WTC11 (cell line): ENCODE data around the gene GALNTL6. TPM values are rescaled to one million over a fixed set of nuclear protein-coding genes. Genes with fewer than 3 reads are reported as not detected.

Experiments
- ATAC-seq: fragments of 200-7000 bp; cut with Tn5 transposase; 2 replicates; pipeline ENCODE4 v1.10.0; 2021; ENCODE audit warnings: mild to moderate bottlenecking, moderate library complexity
- CTCF ChIA-PET: fragments of 300-600 bp; sonication (Branson Sonifier 250); formaldehyde crosslinking; loops from one replicate; lab custom pipeline; 2021; ENCODE audit warnings: antibody characterized with exemption; lab: Charles Lee
- POLR2A ChIA-PET: fragments of 350-600 bp; sonication (Branson Sonifier 250); formaldehyde crosslinking; loops from one replicate; lab custom pipeline; 2021; ENCODE audit warnings: antibody characterized with exemption; lab: Charles Lee
- DNase-seq: peaks from one replicate; pipeline ENCODE4 v3.0.0; 2021; ENCODE audit warnings: low spot score
- H3K27ac Mint-ChIP-seq: 2 replicates; pipeline ENCODE4 v1.8.0; 2021; ENCODE audit warnings: mixed read lengths
- H3K27me3 Mint-ChIP-seq: 2 replicates; pipeline ENCODE4 v1.8.0; 2021; ENCODE audit warnings: low read depth, mild to moderate bottlenecking, moderate library complexity, mixed read lengths
- H3K36me3 Mint-ChIP-seq: 2 replicates; pipeline ENCODE4 v1.8.0; 2021; ENCODE audit warnings: mixed read lengths
- H3K4me1 Mint-ChIP-seq: 2 replicates; pipeline ENCODE4 v1.8.0; 2022; ENCODE audit warnings: mixed read lengths
- H3K4me3 Mint-ChIP-seq: 2 replicates; pipeline ENCODE4 v1.8.0; 2021; ENCODE audit warnings: mild to moderate bottlenecking, moderate library complexity, mixed read lengths
- H3K9me3 Mint-ChIP-seq: 2 replicates; pipeline ENCODE4 v1.8.0; 2021; ENCODE audit warnings: mixed read lengths
- EMX1 ChIP-seq: fragments of 250-450 bp; sonication (Bioruptor Pico); IDR thresholded peaks from 2 replicates; pipeline ENCODE4 v1.8.0; 2021; ENCODE audit warnings: mild to moderate bottlenecking
- FOXJ3 ChIP-seq: sonication (generic); formaldehyde crosslinking; IDR thresholded peaks from 2 replicates; pipeline ENCODE4 v1.9.0; 2021; ENCODE audit warnings: missing genetic modification reagents, mild to moderate bottlenecking, borderline replicate concordance
- FOXK1 ChIP-seq: sonication (generic); formaldehyde crosslinking; IDR thresholded peaks from 2 replicates; pipeline ENCODE4 v1.8.0; 2022; ENCODE audit warnings: mild to moderate bottlenecking, moderate library complexity, missing genetic modification reagents
- GABPB1 ChIP-seq: sonication (generic); formaldehyde crosslinking; IDR thresholded peaks from 2 replicates; pipeline ENCODE4 v1.8.1; 2023; ENCODE audit warnings: mild to moderate bottlenecking, missing genetic modification reagents
- GTF2I ChIP-seq: fragments of 250-450 bp; sonication (Bioruptor Pico); conservative IDR thresholded peaks from 2 replicates; pipeline ENCODE4 v1.4.0; 2021; ENCODE audit warnings: mild to moderate bottlenecking
- IRF1 ChIP-seq: sonication (generic); formaldehyde crosslinking; IDR thresholded peaks from 2 replicates; pipeline ENCODE4 v1.8.0; 2023; ENCODE audit warnings: missing genetic modification reagents
- JUN ChIP-seq: sonication (generic); formaldehyde crosslinking; IDR thresholded peaks from 2 replicates; pipeline ENCODE4 v1.8.0; 2023; ENCODE audit warnings: mild to moderate bottlenecking, missing genetic modification reagents
- MXD4 ChIP-seq: fragments of 250-450 bp; sonication (Bioruptor Pico); IDR thresholded peaks from 2 replicates; pipeline ENCODE4 v1.8.0; 2021; ENCODE audit warnings: mild to moderate bottlenecking, moderate library complexity, borderline replicate concordance
- OVOL2 ChIP-seq: fragments of 250-450 bp; sonication (Bioruptor Pico); IDR thresholded peaks from 2 replicates; pipeline ENCODE4 v1.9.0; 2021; ENCODE audit warnings: mild to moderate bottlenecking, borderline replicate concordance
- SMAD4 ChIP-seq: sonication (generic); formaldehyde crosslinking; IDR thresholded peaks from 2 replicates; pipeline ENCODE4 v1.8.0; 2022; ENCODE audit warnings: mild to moderate bottlenecking, missing genetic modification reagents
- SOX15 ChIP-seq: fragments of 250-450 bp; sonication (Bioruptor Pico); IDR thresholded peaks from 2 replicates; pipeline ENCODE4 v1.9.0; 2021; ENCODE audit warnings: mild to moderate bottlenecking
- TEAD4 ChIP-seq: sonication (generic); formaldehyde crosslinking; IDR thresholded peaks from 2 replicates; pipeline ENCODE4 v1.8.0; 2022; ENCODE audit warnings: mild to moderate bottlenecking, missing genetic modification reagents
- TP53 ChIP-seq: sonication (generic); formaldehyde crosslinking; IDR thresholded peaks from 2 replicates; pipeline ENCODE4 v1.8.1; 2023; ENCODE audit warnings: mild to moderate bottlenecking, missing genetic modification reagents
- ZNF281 ChIP-seq: sonication (generic); formaldehyde crosslinking; IDR thresholded peaks from 2 replicates; pipeline ENCODE4 v1.8.0; 2023; ENCODE audit warnings: mild to moderate bottlenecking, missing genetic modification reagents
- ZNF317 ChIP-seq: sonication (generic); formaldehyde crosslinking; IDR thresholded peaks from 2 replicates; pipeline ENCODE4 v1.8.1; 2023; ENCODE audit warnings: low read depth, mild to moderate bottlenecking, moderate library complexity, missing genetic modification reagents, borderline replicate concordance
- ZNF396 ChIP-seq: fragments of 250-450 bp; sonication (Bioruptor Pico); IDR thresholded peaks from 2 replicates; pipeline ENCODE4 v1.8.0; 2021; ENCODE audit warnings: mild to moderate bottlenecking, moderate library complexity, borderline replicate concordance
- ZNF416 ChIP-seq: fragments of 250-450 bp; sonication (Bioruptor Pico); IDR thresholded peaks from 2 replicates; pipeline ENCODE4 v1.9.0; 2021; ENCODE audit warnings: mild to moderate bottlenecking, inconsistent platforms
- total RNA-seq: library from RNA; stranded (reverse); gene quantifications from 3 replicates; pipeline ENCODE4 v1.2.3, GENCODE V29; 2021
- TF ChIP-seq, protein P1 (sequence below): sonication (generic); formaldehyde crosslinking; IDR thresholded peaks from 2 replicates; pipeline ENCODE4 v1.8.1; 2023; ENCODE audit warnings: mild to moderate bottlenecking, moderate library complexity, missing genetic modification reagents
- TF ChIP-seq, protein P2 (sequence below): fragments of 250-450 bp; sonication (Bioruptor Pico); IDR thresholded peaks from 2 replicates; pipeline ENCODE4 v1.9.0; 2021; ENCODE audit warnings: mild to moderate bottlenecking, borderline replicate concordance
- TF ChIP-seq, protein P3 (sequence below): fragments of 250-450 bp; sonication (Bioruptor Pico); conservative IDR thresholded peaks from 2 replicates; pipeline ENCODE4 v1.9.0; 2021; ENCODE audit warnings: mild to moderate bottlenecking
- TF ChIP-seq, protein P4 (sequence below): fragments of 250-450 bp; sonication (Bioruptor Pico); IDR thresholded peaks from 2 replicates; pipeline ENCODE4 v1.8.0; 2021; ENCODE audit warnings: mild to moderate bottlenecking

Gene GALNTL6
- total RNA-seq, 1 experiment from 2014 or later = 0.24 TPM

DNA sequence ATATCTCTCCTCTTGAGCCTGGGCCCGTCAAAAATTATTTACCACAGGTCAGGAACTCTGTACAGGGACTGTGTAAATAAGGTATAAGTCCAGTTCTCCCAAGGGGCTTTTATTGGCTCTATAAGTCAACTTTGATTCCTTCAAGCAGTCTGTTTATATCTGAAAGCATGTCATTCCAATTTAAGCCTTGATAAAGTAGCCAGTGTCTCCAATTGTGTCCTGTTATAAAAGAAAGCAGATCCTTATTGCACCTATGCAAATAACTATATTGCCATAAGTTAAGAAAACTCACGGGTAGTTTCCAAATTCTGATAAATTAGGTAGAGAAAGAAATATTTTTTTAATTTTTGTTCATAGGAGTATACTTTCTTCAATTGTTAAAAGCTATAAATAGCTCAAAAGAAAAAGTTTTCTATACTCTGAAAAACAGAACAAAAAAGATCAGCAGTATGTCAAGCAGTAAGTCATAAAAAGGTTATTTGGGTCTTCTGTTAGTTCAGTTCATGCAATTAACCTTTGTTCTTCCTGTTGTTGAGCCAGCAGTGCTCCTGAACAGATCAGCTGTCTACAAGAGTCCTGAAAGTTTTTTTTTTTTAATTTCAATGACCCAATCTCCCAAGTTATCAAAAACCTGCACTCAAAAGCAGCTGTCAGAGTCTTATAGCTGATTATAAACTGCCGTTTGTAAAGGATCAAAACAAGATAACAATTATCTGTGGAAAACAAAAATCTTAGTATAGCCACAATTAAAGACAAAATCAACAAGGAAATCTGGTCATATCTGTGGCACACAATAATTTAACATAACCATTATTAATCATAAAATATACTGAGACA is 1177.0 kb downstream of the GALNTL6 start (continued):
- TF ChIP-seq FOXK1 (CRISPR knock-in tag) (no peak), GABPB1 (no peak), ZNF317 (CRISPR knock-in tag) (no peak), OVOL2 (CRISPR knock-in tag) (no peak), IRF1 (CRISPR knock-in tag) (no peak), ZNF281 (CRISPR knock-in tag) (no peak), SOX15 (CRISPR knock-in tag) (no peak), EMX1 (CRISPR knock-in tag) (no peak), TP53 (CRISPR knock-in tag) (no peak), FOXJ3 (CRISPR knock-in tag) (no peak)
- TF ChIP-seq, protein P1, sequence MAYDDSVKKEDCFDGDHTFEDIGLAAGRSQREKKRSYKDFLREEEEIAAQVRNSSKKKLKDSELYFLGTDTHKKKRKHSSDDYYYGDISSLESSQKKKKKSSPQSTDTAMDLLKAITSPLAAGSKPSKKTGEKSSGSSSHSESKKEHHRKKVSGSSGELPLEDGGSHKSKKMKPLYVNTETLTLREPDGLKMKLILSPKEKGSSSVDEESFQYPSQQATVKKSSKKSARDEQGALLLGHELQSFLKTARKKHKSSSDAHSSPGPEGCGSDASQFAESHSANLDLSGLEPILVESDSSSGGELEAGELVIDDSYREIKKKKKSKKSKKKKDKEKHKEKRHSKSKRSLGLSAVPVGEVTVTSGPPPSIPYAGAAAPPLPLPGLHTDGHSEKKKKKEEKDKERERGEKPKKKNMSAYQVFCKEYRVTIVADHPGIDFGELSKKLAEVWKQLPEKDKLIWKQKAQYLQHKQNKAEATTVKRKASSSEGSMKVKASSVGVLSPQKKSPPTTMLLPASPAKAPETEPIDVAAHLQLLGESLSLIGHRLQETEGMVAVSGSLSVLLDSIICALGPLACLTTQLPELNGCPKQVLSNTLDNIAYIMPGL (CRISPR knock-in tag) = no peak
- TF ChIP-seq, all 79 proteins: peak for 0

GRCh38 chr4:172992648-172993378 is 1179.6 kb downstream of the GALNTL6 start:
- POLR2A ChIA-PET = no interaction called here
- no peak for ATAC-seq
- TF ChIP-seq ZNF396 (CRISPR knock-in tag) (no peak), SMAD4 (CRISPR knock-in tag) (no peak), TEAD4 (no peak), OVOL2 (CRISPR knock-in tag) (no peak), ZNF416 (no peak), JUN (CRISPR knock-in tag) (no peak), FOXJ3 (CRISPR knock-in tag) (no peak), ZNF317 (CRISPR knock-in tag) (no peak), GTF2I (CRISPR knock-in tag) (no peak), MXD4 (no peak)
- TF ChIP-seq, protein P2, sequence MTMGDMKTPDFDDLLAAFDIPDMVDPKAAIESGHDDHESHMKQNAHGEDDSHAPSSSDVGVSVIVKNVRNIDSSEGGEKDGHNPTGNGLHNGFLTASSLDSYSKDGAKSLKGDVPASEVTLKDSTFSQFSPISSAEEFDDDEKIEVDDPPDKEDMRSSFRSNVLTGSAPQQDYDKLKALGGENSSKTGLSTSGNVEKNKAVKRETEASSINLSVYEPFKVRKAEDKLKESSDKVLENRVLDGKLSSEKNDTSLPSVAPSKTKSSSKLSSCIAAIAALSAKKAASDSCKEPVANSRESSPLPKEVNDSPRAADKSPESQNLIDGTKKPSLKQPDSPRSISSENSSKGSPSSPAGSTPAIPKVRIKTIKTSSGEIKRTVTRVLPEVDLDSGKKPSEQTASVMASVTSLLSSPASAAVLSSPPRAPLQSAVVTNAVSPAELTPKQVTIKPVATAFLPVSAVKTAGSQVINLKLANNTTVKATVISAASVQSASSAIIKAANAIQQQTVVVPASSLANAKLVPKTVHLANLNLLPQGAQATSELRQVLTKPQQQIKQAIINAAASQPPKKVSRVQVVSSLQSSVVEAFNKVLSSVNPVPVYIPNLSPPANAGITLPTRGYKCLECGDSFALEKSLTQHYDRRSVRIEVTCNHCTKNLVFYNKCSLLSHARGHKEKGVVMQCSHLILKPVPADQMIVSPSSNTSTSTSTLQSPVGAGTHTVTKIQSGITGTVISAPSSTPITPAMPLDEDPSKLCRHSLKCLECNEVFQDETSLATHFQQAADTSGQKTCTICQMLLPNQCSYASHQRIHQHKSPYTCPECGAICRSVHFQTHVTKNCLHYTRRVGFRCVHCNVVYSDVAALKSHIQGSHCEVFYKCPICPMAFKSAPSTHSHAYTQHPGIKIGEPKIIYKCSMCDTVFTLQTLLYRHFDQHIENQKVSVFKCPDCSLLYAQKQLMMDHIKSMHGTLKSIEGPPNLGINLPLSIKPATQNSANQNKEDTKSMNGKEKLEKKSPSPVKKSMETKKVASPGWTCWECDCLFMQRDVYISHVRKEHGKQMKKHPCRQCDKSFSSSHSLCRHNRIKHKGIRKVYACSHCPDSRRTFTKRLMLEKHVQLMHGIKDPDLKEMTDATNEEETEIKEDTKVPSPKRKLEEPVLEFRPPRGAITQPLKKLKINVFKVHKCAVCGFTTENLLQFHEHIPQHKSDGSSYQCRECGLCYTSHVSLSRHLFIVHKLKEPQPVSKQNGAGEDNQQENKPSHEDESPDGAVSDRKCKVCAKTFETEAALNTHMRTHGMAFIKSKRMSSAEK (CRISPR knock-in tag) = no peak
- TF ChIP-seq, protein P3, sequence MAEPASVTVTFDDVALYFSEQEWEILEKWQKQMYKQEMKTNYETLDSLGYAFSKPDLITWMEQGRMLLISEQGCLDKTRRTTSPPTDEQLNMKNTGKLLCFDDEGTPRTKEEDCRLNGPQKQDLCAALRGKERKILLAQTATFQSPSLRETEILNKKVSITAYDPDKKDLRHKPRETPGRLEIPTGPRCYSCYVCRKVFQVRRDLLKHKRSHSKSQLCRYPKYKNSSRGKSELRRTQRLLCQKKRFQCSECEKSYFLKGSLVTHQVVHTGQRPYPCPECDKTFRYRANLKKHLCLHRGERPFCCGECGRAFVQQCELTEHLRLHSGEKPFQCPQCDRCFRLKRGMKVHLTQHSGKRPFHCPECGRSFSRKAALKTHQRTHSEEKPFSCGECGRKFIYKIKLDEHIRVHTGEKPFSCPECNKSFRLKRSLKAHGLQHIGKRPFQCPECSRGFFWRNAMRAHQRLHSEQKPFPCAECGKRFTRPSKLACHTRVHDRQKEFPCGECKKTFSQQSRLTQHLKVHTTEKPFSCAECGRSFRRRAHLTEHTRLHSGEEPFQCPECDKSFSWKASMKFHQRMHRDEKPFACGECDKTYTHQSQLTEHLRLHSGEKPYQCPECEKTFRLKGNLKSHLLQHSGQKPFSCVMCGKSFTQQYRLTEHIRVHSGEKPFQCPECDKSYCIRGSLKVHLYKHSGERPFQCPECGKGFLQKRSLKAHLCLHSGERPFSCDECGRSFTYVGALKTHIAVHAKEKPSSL (CRISPR knock-in tag) = no peak
- TF ChIP-seq, protein P4, sequence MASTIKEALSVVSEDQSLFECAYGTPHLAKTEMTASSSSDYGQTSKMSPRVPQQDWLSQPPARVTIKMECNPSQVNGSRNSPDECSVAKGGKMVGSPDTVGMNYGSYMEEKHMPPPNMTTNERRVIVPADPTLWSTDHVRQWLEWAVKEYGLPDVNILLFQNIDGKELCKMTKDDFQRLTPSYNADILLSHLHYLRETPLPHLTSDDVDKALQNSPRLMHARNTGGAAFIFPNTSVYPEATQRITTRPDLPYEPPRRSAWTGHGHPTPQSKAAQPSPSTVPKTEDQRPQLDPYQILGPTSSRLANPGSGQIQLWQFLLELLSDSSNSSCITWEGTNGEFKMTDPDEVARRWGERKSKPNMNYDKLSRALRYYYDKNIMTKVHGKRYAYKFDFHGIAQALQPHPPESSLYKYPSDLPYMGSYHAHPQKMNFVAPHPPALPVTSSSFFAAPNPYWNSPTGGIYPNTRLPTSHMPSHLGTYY = no peak

More at GRCh38 chr4:172992648-172993378, 1179.6 kb downstream of the GALNTL6 start:
- CTCF ChIA-PET = interaction anchor here (1.9 to 2.4 kb wide), 2 partner anchors 21 to 309 kb away, joined by 7 to 18 read pairs; no protein-coding TSS in a partner anchor
- Mint-ChIP-seq H3K4me3 (no peak overlapping the region), H3K27ac (no peak overlapping the region), H3K4me1 (no peaks in the 10 kb centered on the region), H3K36me3 (peaks cover 17% of the 10 kb centered on the region), H3K27me3 (peaks cover 3% of the 10 kb centered on the region; the same call in 1 of the 2 replicates), H3K9me3 (peaks cover 19% of the 10 kb centered on the region)
- no peak for DNase-seq
